H1 (cell line): ENCODE data around the gene TRIM62. TPM values are rescaled to one million over a fixed set of nuclear protein-coding genes. Genes with fewer than 3 reads are reported as not detected.

Source experiments
- ATF2 ChIP-seq: IDR thresholded peaks from 2 replicates; pipeline ENCODE4 v1.6.1; 2012; ENCODE audit warnings: low read length, inconsistent platforms
- E2F6 ChIP-seq: IDR thresholded peaks from 2 replicates; pipeline ENCODE4 v1.6.1; 2012; ENCODE audit warnings: inconsistent platforms
- polyA plus RNA-seq, 7 experiments: library from polyadenylated mRNA; depleted of rRNA in 3 of 7; stranded (reverse) in 5 of 7; unstranded in 2 of 7; fragments of >200 nt in 5 of 7; fragments of 200-250 nt in 2 of 7; gene quantifications; 1 replicate in 5 of 7; 2 replicates in 1 of 7; 4 replicates in 1 of 7; pipeline versions ENCODE4 v1.2.1 to v1.2.3, GENCODE V29; 2011 to 2013; ENCODE audit warnings: missing spikeins in 2 of 7, mixed read lengths in 2 of 7
- total RNA-seq: library from RNA; stranded (reverse); fragmentation: NEBNext Ultra II Directional; extraction: Animal tissue kit (Norgen Biotek cat#: 25700); gene quantifications from 2 replicates; pipeline ENCODE4 v1.2.1, GENCODE V29; 2021

Gene TRIM62
- total and polyA plus RNA-seq, 2 of the 8 experiments (the other 6 are each of a cell fraction or from before 2014, with no cell fraction given): 6.3 to 10.8 TPM

GRCh38 chr1:33097762-33098161 lies 84.1 kb downstream of the TRIM62 start (continued):
- no peak for TF ChIP-seq E2F6
- TF ChIP-seq ATF2: no peak
